ENCODE measurements around the gene NPHS2. TPM values are rescaled to one million over a fixed set of nuclear protein-coding genes. Genes with fewer than 3 reads are reported as not detected.

Gene NPHS2
- total and polyA plus RNA-seq, 4 donors, result not detected

DNA sequence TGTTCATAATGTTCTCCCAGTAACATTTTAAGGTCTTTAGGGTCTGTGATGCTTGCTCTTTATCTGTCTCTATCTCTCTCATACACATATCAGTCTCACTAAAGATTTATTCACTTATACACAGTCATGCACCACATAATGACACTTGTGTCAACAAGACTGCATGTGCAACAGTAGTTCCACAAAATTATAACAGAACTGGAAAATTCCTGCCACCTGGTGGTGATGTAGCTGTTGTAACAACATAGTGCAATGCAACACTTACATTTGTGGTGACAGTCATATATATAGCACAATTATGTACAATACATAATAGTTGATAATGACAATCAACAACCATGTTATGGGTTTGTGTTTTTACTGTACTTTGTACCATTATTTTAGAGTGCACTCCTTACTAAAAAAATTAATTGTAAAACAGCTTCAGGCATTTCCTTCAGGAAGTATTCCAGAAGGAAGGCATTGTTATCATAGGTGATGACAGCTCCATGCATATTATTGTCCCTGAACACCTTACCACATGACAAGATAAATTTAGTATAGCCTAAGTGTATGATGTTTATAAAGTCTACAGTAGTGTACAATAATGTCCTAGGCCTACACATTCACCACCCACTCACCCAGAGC, 24.0 kb upstream of the NPHS2 start:
- TF ChIP-seq, protein P1, sequence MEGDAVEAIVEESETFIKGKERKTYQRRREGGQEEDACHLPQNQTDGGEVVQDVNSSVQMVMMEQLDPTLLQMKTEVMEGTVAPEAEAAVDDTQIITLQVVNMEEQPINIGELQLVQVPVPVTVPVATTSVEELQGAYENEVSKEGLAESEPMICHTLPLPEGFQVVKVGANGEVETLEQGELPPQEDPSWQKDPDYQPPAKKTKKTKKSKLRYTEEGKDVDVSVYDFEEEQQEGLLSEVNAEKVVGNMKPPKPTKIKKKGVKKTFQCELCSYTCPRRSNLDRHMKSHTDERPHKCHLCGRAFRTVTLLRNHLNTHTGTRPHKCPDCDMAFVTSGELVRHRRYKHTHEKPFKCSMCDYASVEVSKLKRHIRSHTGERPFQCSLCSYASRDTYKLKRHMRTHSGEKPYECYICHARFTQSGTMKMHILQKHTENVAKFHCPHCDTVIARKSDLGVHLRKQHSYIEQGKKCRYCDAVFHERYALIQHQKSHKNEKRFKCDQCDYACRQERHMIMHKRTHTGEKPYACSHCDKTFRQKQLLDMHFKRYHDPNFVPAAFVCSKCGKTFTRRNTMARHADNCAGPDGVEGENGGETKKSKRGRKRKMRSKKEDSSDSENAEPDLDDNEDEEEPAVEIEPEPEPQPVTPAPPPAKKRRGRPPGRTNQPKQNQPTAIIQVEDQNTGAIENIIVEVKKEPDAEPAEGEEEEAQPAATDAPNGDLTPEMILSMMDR (IDR thresholded peaks at IDR 0.05; ENCODE audit: control extremely low read depth, extremely low read depth), result no peak
- DNase-seq (peak in 2 of 3 donors; percentile 32 to 49), ATAC-seq (ENCODE audit: insufficient read depth, low FRiP score) (peak; percentile 41)
- H3K27me3 ChIP-seq (ENCODE audit: control insufficient read depth in 3 of 3, insufficient read depth in 3 of 3, low read length in 2 of 3), result peaks cover 0 to under 1% (median 0%) of the 10 kb centered on the region in 3 donors
- no peaks in the 10 kb centered on the region for H3K9me3 ChIP-seq (ENCODE audit: control insufficient read depth in 4 of 4, insufficient read depth in 3 of 4, low read length in 3 of 4)
- no peaks in the 10 kb centered on the region for H3K4me1 ChIP-seq (ENCODE audit: control insufficient read depth in 5 of 5, insufficient read depth in 5 of 5, low read length in 5 of 5)
- no peak overlapping the region for H3K4me3 ChIP-seq
- no peaks in the 10 kb centered on the region for H3K36me3 ChIP-seq (ENCODE audit: control insufficient read depth in 4 of 4, insufficient read depth in 4 of 4, low read length in 4 of 4)
- no peak overlapping the region for H3K9ac ChIP-seq (ENCODE audit: insufficient read depth in 1 of 2, low read length in 2 of 2)
- no peak overlapping the region for H3K27ac ChIP-seq (ENCODE audit: low read depth in 1 of 2, low read length in 1 of 2)

DNA sequence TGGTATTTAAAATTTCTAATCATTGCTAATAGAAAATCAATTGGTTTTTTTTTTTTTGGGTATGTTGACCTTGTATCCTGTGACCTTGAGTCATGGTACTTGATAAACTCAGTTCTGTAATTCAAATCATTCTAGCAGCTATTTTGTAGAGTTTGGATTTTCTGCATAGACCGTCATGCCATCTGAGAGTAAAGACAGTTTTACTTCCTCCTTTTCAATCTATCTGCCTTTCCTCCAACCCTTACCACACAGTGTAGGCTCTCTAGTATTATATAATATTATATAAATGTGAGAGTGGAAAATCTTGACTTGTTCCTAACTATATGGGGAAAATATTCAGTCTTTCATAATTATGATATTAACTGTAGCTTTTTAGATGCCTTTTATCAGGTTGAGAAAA, 22.9 kb upstream of the NPHS2 start:
- H3K4me1 ChIP-seq (ENCODE audit: control insufficient read depth in 5 of 5, insufficient read depth in 5 of 5, low read length in 5 of 5), result no peaks in the 10 kb centered on the region
- no peak overlapping the region for H3K9ac ChIP-seq (ENCODE audit: insufficient read depth in 1 of 2, low read length in 2 of 2)
- H3K36me3 ChIP-seq (ENCODE audit: control insufficient read depth in 4 of 4, insufficient read depth in 4 of 4, low read length in 4 of 4), result no peaks in the 10 kb centered on the region
- H3K27ac ChIP-seq (ENCODE audit: low read depth in 1 of 2, low read length in 1 of 2), result no peak overlapping the region
- TF ChIP-seq, protein P1 (IDR thresholded peaks at IDR 0.05; ENCODE audit: control extremely low read depth, extremely low read depth), result no peak
- H3K9me3 ChIP-seq (ENCODE audit: control insufficient read depth in 4 of 4, insufficient read depth in 3 of 4, low read length in 3 of 4), result no peaks in the 10 kb centered on the region
- H3K4me3 ChIP-seq, result no peak overlapping the region
- H3K27me3 ChIP-seq (ENCODE audit: control insufficient read depth in 3 of 3, insufficient read depth in 3 of 3, low read length in 2 of 3), result peaks cover under 1 to 8% (median under 1%) of the 10 kb centered on the region in 3 donors
- ATAC-seq (ENCODE audit: insufficient read depth, low FRiP score) (no peak), DNase-seq (no peak)
- WGBS, 2 donors, result 18 to 57% methylated on average over 1 of the region's 1 CpG

DNA sequence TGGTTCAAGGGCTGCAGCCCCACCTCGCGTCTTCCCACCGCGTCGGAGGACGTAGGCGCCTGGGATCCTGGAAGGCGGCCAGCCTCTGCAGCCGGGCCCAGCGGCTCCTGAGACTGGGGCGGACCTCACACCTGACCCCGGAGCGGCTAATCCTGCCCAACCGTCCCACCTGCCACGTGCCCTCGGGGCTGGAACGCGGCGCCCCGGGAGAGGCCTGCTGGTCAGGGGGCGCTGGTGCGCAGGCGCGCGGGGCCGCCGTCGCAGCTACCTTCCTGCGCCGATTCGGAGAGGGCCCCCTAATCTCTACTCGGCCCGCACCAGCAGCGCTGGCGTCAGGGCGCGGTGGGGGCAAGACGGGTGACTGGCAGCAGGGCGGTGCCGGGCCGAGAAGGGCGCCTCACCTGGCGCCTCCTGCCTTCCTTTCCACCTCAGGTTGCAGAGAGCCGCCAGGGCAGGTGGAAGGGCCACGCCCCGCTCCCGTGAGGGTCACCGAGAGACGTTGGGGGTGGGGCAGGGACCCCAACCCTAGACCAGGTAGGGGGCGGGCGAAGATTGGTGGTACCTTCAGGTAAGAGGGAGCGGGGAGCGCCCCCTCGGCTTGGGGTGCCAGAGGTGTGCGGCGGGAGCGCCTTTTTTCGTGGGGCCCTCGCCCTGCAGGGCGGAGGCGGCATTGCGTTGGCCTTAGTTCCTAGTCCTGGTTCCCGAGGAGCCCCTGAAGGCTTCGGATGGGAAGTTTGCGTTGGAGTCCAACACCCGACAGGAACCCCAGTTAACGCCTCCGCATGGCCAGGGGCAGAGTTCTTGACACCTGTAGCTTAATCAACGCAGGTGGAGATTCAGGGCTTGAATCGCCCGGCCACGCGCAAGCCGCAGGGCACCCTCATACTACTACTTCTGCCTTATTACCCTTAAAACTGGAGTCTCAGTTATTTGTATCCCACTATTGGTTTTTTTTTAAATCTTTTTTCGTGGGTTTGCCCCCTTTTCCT, 16.1 kb upstream of the NPHS2 start, which contains the start of gene TDRD5:
TSS of gene TDRD5 (plus strand) at position 241 of the 989 bp plus-strand sequence. CDS start 784 bp downstream, outside the sequence.
- no peak within 1 kb of the TSS for H3K27ac ChIP-seq (ENCODE audit: low read depth in 1 of 2, low read length in 1 of 2)
- H3K36me3 ChIP-seq (ENCODE audit: control insufficient read depth in 4 of 4, insufficient read depth in 4 of 4, low read length in 4 of 4), result no peaks in the 10 kb centered on the region
- WGBS, 2 donors, result 15 to 16% methylated on average over 71 to 75 of the region's 75 CpGs
- H3K27me3 ChIP-seq (ENCODE audit: control insufficient read depth in 3 of 3, insufficient read depth in 3 of 3, low read length in 2 of 3), result peaks cover 3 to 29% (median 18%) of the 10 kb centered on the region in 3 donors
- peaks cover 0 to 21% (median 0%) of the 10 kb centered on the region in 4 donors for H3K9me3 ChIP-seq (ENCODE audit: control insufficient read depth in 4 of 4, insufficient read depth in 3 of 4, low read length in 3 of 4)
- no peak within 1 kb of the TSS for H3K4me3 ChIP-seq
- no peak within 1 kb of the TSS for H3K9ac ChIP-seq (ENCODE audit: insufficient read depth in 1 of 2, low read length in 2 of 2)
- TF ChIP-seq, protein P1 (IDR thresholded peaks at IDR 0.05; ENCODE audit: control extremely low read depth, extremely low read depth), result no peak
- H3K4me1 ChIP-seq (ENCODE audit: control insufficient read depth in 5 of 5, insufficient read depth in 5 of 5, low read length in 5 of 5), result peaks cover 0 to 3% (median 0%) of the 10 kb centered on the region in 5 donors
- DNase-seq (peak; percentile 20 to 52 (median 46)), ATAC-seq (ENCODE audit: insufficient read depth, low FRiP score) (peak; percentile 41)
